Measurements from ENCODE around the gene TAS2R60.

DNA sequence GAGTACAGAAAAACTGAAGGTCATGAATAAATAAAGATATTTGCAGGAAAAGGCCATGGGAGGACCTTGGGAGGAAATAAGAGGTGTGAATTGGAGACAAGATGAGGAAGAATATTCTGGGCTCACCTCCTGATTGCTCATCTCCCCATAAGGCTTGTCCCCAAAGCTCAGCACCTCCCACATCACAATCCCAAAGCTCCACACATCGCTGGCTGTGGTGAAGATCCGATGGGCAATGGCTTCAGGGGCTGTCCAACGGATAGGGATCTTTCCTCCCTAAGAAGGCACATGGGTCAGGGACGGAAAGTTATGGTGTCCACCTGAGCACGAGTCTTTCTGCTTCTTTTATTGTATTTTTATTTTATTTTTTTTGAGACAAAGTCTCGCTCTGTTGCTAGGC is 49.2 kb upstream of the TAS2R60 start:
- TF ChIP-seq, protein P1, sequence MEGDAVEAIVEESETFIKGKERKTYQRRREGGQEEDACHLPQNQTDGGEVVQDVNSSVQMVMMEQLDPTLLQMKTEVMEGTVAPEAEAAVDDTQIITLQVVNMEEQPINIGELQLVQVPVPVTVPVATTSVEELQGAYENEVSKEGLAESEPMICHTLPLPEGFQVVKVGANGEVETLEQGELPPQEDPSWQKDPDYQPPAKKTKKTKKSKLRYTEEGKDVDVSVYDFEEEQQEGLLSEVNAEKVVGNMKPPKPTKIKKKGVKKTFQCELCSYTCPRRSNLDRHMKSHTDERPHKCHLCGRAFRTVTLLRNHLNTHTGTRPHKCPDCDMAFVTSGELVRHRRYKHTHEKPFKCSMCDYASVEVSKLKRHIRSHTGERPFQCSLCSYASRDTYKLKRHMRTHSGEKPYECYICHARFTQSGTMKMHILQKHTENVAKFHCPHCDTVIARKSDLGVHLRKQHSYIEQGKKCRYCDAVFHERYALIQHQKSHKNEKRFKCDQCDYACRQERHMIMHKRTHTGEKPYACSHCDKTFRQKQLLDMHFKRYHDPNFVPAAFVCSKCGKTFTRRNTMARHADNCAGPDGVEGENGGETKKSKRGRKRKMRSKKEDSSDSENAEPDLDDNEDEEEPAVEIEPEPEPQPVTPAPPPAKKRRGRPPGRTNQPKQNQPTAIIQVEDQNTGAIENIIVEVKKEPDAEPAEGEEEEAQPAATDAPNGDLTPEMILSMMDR (IDR thresholded peaks at IDR 0.05): no peak
- TF ChIP-seq POLR2A (IDR thresholded peaks at IDR 0.05; ENCODE audit: low read depth): no peak

All from esophagus muscularis mucosa (tissue), 3 donors.